Measurements from ENCODE around the gene COG7.

DNA sequence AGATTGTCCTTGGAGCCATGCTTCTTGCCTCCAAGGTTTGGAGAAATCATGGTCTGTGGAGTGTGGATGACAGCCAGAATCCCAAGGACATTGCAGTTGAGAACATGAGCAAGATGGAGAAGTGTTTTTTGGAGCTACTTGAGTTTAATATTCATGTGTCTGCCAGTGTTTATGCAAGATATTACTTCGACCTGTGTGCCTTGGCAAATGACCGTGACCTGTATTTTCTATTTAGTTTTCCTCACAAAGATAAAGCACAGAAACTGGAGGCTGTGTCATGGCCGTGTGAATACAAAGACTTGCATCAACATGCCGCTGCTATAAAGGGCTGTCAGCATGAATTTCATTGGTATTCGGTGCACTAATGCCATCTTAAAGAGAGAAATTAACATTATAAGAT lies 48.3 kb upstream of the COG7 start:
- TF ChIP-seq, protein P1, sequence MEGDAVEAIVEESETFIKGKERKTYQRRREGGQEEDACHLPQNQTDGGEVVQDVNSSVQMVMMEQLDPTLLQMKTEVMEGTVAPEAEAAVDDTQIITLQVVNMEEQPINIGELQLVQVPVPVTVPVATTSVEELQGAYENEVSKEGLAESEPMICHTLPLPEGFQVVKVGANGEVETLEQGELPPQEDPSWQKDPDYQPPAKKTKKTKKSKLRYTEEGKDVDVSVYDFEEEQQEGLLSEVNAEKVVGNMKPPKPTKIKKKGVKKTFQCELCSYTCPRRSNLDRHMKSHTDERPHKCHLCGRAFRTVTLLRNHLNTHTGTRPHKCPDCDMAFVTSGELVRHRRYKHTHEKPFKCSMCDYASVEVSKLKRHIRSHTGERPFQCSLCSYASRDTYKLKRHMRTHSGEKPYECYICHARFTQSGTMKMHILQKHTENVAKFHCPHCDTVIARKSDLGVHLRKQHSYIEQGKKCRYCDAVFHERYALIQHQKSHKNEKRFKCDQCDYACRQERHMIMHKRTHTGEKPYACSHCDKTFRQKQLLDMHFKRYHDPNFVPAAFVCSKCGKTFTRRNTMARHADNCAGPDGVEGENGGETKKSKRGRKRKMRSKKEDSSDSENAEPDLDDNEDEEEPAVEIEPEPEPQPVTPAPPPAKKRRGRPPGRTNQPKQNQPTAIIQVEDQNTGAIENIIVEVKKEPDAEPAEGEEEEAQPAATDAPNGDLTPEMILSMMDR (IDR thresholded peaks at IDR 0.05; ENCODE audit: low read depth, low read length, poor library complexity, severe bottlenecking), result no peak
- no peak for TF ChIP-seq EZH2phosphoT487 (IDR thresholded peaks at IDR 0.05; ENCODE audit: borderline replicate concordance, low read length)

All from DOHH2 (cell line).